HEK293 (cell line): ENCODE results near the gene SEPTIN3.

Experiments used
- CTCF ChIA-PET: fragments of 350-600 bp; formaldehyde crosslinking; extraction: SDS; loops from one replicate; lab custom pipeline; 2021; ENCODE audit warnings: antibody characterized with exemption; lab: Yijun Ruan, JAX
- POLR2A ChIA-PET: fragments of 300-600 bp; formaldehyde crosslinking; extraction: SDS; loops from one replicate; lab custom pipeline; 2020; ENCODE audit warnings: antibody characterized with exemption, inconsistent platforms; lab: Yijun Ruan, JAX
- H3K27ac ChIP-seq: fragments of 200-500 bp; sonication (Bioruptor generic); 2 replicates; pipeline ENCODE4 v1.5.1; 2014; ENCODE audit warnings: low read depth, low read length, control low read depth, inconsistent platforms; ENCODE audit errors: extremely low read depth
- H3K36me3 ChIP-seq, 2 experiments: fragments of 200-500 bp in 1 of 2; sonication (Bioruptor generic) in 1 of 2; 1 replicate in 1 of 2; 2 replicates in 1 of 2; pipeline ENCODE4 v1.5.1; 2014 to 2017; ENCODE audit warnings: inconsistent platforms in 2 of 2, low read length in 2 of 2; ENCODE audit not compliant: control insufficient read depth in 2 of 2, insufficient read depth in 1 of 2
- H3K4me1 ChIP-seq: fragments of 200-500 bp; sonication (Bioruptor generic); 2 replicates; pipeline ENCODE4 v1.5.1; 2014; ENCODE audit warnings: mild to moderate bottlenecking, low read length, inconsistent platforms; ENCODE audit not compliant: control insufficient read depth, insufficient read depth
- H3K4me3 ChIP-seq: 2 replicates; pipeline ENCODE4 v1.5.1; 2011; ENCODE audit warnings: low read depth, mild to moderate bottlenecking, control low read depth, low read length, moderate library complexity
- H3K9me3 ChIP-seq: fragments of 200-500 bp; sonication (Bioruptor generic); 2 replicates; pipeline ENCODE4 v1.5.1; 2014; ENCODE audit warnings: low read depth, low read length, inconsistent platforms; ENCODE audit not compliant: control insufficient read depth, insufficient read depth
- CTCF ChIP-seq: fragments of 450-650 bp; formaldehyde crosslinking; IDR thresholded peaks from 2 replicates; pipeline ENCODE4 v1.5.1; 2016; ENCODE audit warnings: missing biosample characterization, missing genetic modification characterization
- EGR2 ChIP-seq: fragments of 450-650 bp; formaldehyde crosslinking; IDR thresholded peaks from 2 replicates; pipeline ENCODE4 v1.5.1; 2016; ENCODE audit warnings: low read depth, missing biosample characterization, missing genetic modification characterization
- FEZF1 ChIP-seq: fragments of 450-650 bp; formaldehyde crosslinking; IDR thresholded peaks from 2 replicates; pipeline ENCODE4 v1.5.1; 2016; ENCODE audit warnings: missing biosample characterization, missing genetic modification characterization
- HIC1 ChIP-seq: fragments of 450-650 bp; formaldehyde crosslinking; IDR thresholded peaks from 2 replicates; pipeline ENCODE4 v1.5.1; 2016; ENCODE audit warnings: missing biosample characterization, missing genetic modification characterization
- KLF1 ChIP-seq: fragments of 450-650 bp; formaldehyde crosslinking; IDR thresholded peaks from 2 replicates; pipeline ENCODE4 v1.5.1; 2016; ENCODE audit warnings: missing biosample characterization, missing genetic modification characterization
- PRDM2 ChIP-seq: fragments of 450-650 bp; formaldehyde crosslinking; IDR thresholded peaks from 2 replicates; pipeline ENCODE4 v1.5.1; 2016; ENCODE audit warnings: missing biosample characterization, missing genetic modification characterization, borderline replicate concordance
- SP3 ChIP-seq: fragments of 450-650 bp; formaldehyde crosslinking; IDR thresholded peaks from 2 replicates; pipeline ENCODE4 v1.5.1; 2016; ENCODE audit warnings: missing biosample characterization, missing genetic modification characterization
- SP7 ChIP-seq: fragments of 450-650 bp; formaldehyde crosslinking; IDR thresholded peaks from 2 replicates; pipeline ENCODE4 v1.5.1; 2016; ENCODE audit warnings: missing biosample characterization, missing genetic modification characterization
- TCF7L2 ChIP-seq: IDR thresholded peaks from 2 replicates; pipeline ENCODE4 v1.6.1; 2011; ENCODE audit warnings: low read depth, mild to moderate bottlenecking, inconsistent platforms, low read length, moderate library complexity, borderline replicate concordance
- YY1 ChIP-seq: fragments of 450-650 bp; formaldehyde crosslinking; IDR thresholded peaks from 2 replicates; pipeline ENCODE4 v1.5.1; 2018; ENCODE audit warnings: missing biosample characterization, missing genetic modification characterization
- ZBTB20 ChIP-seq: fragments of 450-650 bp; formaldehyde crosslinking; IDR thresholded peaks from 2 replicates; pipeline ENCODE4 v1.5.1; 2016; ENCODE audit warnings: missing biosample characterization, missing genetic modification characterization
- ZBTB48 ChIP-seq: fragments of 450-650 bp; formaldehyde crosslinking; IDR thresholded peaks from 2 replicates; pipeline ENCODE4 v1.5.1; 2016; ENCODE audit warnings: missing biosample characterization, missing genetic modification characterization
- ZFP69B ChIP-seq: fragments of 450-650 bp; formaldehyde crosslinking; IDR thresholded peaks from 2 replicates; pipeline ENCODE4 v1.5.1; 2016; ENCODE audit warnings: missing biosample characterization, missing genetic modification characterization
- ZNF2 ChIP-seq: fragments of 450-650 bp; formaldehyde crosslinking; IDR thresholded peaks from 2 replicates; pipeline ENCODE4 v1.5.1; 2016; ENCODE audit warnings: missing biosample characterization, missing genetic modification characterization
- ZNF274 ChIP-seq, 2 experiments: fragments of 200-500 bp in 1 of 2; fragments of 450-650 bp in 1 of 2; sonication (Bioruptor generic) in 1 of 2; formaldehyde crosslinking in 1 of 2; IDR thresholded peaks; 2 replicates each; pipeline versions ENCODE4 v1.5.1 to v1.6.1; 2014 to 2016; ENCODE audit warnings: borderline replicate concordance in 1 of 2, inconsistent platforms in 1 of 2, low read length in 1 of 2, missing biosample characterization in 1 of 2, missing genetic modification characterization in 1 of 2
- ZNF311 ChIP-seq: fragments of 450-650 bp; formaldehyde crosslinking; IDR thresholded peaks from 2 replicates; pipeline ENCODE4 v1.5.1; 2017; ENCODE audit warnings: missing biosample characterization, missing genetic modification characterization, borderline replicate concordance
- ZNF324 ChIP-seq: fragments of 450-650 bp; formaldehyde crosslinking; IDR thresholded peaks from 2 replicates; pipeline ENCODE4 v1.5.1; 2016; ENCODE audit warnings: missing biosample characterization, missing genetic modification characterization
- ZNF335 ChIP-seq: fragments of 450-650 bp; formaldehyde crosslinking; conservative IDR thresholded peaks from 2 replicates; pipeline ENCODE4 v1.5.1; 2016; ENCODE audit warnings: missing biosample characterization, missing genetic modification characterization
- ZNF837 ChIP-seq: fragments of 450-650 bp; formaldehyde crosslinking; IDR thresholded peaks from 2 replicates; pipeline ENCODE4 v1.5.1; 2016; ENCODE audit warnings: missing biosample characterization, missing genetic modification characterization
- ZSCAN30 ChIP-seq: fragments of 450-650 bp; IDR thresholded peaks from 2 replicates; pipeline ENCODE4 v1.5.1; 2018; ENCODE audit warnings: missing biosample characterization, mild to moderate bottlenecking, missing genetic modification characterization, moderate library complexity
- TF ChIP-seq, protein P1 (sequence below): fragments of 450-650 bp; formaldehyde crosslinking; IDR thresholded peaks from 2 replicates; pipeline ENCODE4 v1.5.1; 2017; ENCODE audit warnings: missing biosample characterization, missing genetic modification characterization
- TF ChIP-seq, protein P2 (sequence below): fragments of 450-650 bp; formaldehyde crosslinking; IDR thresholded peaks from 2 replicates; pipeline ENCODE4 v1.5.1; 2016; ENCODE audit warnings: missing biosample characterization, missing genetic modification characterization

Gene SEPTIN3

GRCh38 chr22:41976961-41977566 is 7.8 kb downstream of the SEPTIN3 start:
- CTCF ChIA-PET = no interaction called here
- POLR2A ChIA-PET = no interaction called here
- Histone ChIP-seq H3K4me1 (peaks cover 3% of the 10 kb centered on the region; the same call in 1 of the 2 replicates), H3K9me3 (no peaks in the 10 kb centered on the region), H3K4me3 (peak overlapping the region; percentile 34), H3K36me3 (no peaks in the 10 kb centered on the region), H3K27ac (no peak overlapping the region; the same call in 1 of the 2 replicates)
- TF ChIP-seq ZSCAN30 (tag by site-specific recombination) = 0 out of 2 replicates have a peak, but pooled peaks have one; percentile 15
- TF ChIP-seq ZNF335 (tag by site-specific recombination) = peak; percentile 21
- TF ChIP-seq FEZF1 (tag by site-specific recombination) = no peak
- no peak for TF ChIP-seq ZNF274 (IDR thresholded peaks at IDR 0.05; ENCODE audit: low read length)
- no peak for TF ChIP-seq ZNF274 (tag by site-specific recombination; IDR thresholded peaks at IDR 0.05; ENCODE audit: borderline replicate concordance)
- TF ChIP-seq ZBTB20 (tag by site-specific recombination) = peak; percentile 9; the same call in 1 of the 2 replicates
- peak; percentile 50; the same call in 1 of the 2 replicates for TF ChIP-seq ZNF2 (tag by site-specific recombination)
- TF ChIP-seq, protein P1, sequence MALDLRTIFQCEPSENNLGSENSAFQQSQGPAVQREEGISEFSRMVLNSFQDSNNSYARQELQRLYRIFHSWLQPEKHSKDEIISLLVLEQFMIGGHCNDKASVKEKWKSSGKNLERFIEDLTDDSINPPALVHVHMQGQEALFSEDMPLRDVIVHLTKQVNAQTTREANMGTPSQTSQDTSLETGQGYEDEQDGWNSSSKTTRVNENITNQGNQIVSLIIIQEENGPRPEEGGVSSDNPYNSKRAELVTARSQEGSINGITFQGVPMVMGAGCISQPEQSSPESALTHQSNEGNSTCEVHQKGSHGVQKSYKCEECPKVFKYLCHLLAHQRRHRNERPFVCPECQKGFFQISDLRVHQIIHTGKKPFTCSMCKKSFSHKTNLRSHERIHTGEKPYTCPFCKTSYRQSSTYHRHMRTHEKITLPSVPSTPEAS = 0 out of 2 replicates have a peak, but pooled peaks have one; percentile 24
- TF ChIP-seq ZNF837 (tag by site-specific recombination) = no peak
- peak; percentile 46; the same call in 1 of the 2 replicates for TF ChIP-seq EGR2 (tag by site-specific recombination)
- TF ChIP-seq ZFP69B (tag by site-specific recombination) = no peak
- no peak for TF ChIP-seq TCF7L2
- TF ChIP-seq, protein P2, sequence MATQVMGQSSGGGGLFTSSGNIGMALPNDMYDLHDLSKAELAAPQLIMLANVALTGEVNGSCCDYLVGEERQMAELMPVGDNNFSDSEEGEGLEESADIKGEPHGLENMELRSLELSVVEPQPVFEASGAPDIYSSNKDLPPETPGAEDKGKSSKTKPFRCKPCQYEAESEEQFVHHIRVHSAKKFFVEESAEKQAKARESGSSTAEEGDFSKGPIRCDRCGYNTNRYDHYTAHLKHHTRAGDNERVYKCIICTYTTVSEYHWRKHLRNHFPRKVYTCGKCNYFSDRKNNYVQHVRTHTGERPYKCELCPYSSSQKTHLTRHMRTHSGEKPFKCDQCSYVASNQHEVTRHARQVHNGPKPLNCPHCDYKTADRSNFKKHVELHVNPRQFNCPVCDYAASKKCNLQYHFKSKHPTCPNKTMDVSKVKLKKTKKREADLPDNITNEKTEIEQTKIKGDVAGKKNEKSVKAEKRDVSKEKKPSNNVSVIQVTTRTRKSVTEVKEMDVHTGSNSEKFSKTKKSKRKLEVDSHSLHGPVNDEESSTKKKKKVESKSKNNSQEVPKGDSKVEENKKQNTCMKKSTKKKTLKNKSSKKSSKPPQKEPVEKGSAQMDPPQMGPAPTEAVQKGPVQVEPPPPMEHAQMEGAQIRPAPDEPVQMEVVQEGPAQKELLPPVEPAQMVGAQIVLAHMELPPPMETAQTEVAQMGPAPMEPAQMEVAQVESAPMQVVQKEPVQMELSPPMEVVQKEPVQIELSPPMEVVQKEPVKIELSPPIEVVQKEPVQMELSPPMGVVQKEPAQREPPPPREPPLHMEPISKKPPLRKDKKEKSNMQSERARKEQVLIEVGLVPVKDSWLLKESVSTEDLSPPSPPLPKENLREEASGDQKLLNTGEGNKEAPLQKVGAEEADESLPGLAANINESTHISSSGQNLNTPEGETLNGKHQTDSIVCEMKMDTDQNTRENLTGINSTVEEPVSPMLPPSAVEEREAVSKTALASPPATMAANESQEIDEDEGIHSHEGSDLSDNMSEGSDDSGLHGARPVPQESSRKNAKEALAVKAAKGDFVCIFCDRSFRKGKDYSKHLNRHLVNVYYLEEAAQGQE (tag by site-specific recombination) = no peak
- TF ChIP-seq ZNF324 (tag by site-specific recombination) = no peak
- TF ChIP-seq ZBTB48 = peak; percentile 54; the same call in 1 of the 2 replicates
- no peak for TF ChIP-seq SP3
- 0 out of 2 replicates have a peak, but pooled peaks have one; percentile 30 for TF ChIP-seq CTCF (tag by site-specific recombination)
- TF ChIP-seq SP7 = 0 out of 2 replicates have a peak, but pooled peaks have one; percentile 12
- TF ChIP-seq YY1 = no peak
- TF ChIP-seq PRDM2 = 0 out of 2 replicates have a peak, but pooled peaks have one; percentile 21
- TF ChIP-seq KLF1 (tag by site-specific recombination) = 0 out of 2 replicates have a peak, but pooled peaks have one; percentile 22
- peak; percentile 49; the same call in 1 of the 2 replicates for TF ChIP-seq HIC1 (tag by site-specific recombination)
- TF ChIP-seq ZNF311 (tag by site-specific recombination) = no peak
